Activated effector memory CD4-positive, alpha-beta T cell treated with Interleukin-2 at 50 U/mL for 16 hours (primary cell): ENCODE results near the gene CLDN6.
"Not testable (repeated sequence)": the region's sequence is repeated elsewhere in the genome, so short reads cannot be mapped to it uniquely, and the experiment has no call there.

ENCODE experiments used
- DNase-seq: peaks from one replicate; pipeline ENCODE4 v3.0.0-alpha.2; 2020

Gene CLDN6, protein sequence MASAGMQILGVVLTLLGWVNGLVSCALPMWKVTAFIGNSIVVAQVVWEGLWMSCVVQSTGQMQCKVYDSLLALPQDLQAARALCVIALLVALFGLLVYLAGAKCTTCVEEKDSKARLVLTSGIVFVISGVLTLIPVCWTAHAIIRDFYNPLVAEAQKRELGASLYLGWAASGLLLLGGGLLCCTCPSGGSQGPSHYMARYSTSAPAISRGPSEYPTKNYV

DNA sequence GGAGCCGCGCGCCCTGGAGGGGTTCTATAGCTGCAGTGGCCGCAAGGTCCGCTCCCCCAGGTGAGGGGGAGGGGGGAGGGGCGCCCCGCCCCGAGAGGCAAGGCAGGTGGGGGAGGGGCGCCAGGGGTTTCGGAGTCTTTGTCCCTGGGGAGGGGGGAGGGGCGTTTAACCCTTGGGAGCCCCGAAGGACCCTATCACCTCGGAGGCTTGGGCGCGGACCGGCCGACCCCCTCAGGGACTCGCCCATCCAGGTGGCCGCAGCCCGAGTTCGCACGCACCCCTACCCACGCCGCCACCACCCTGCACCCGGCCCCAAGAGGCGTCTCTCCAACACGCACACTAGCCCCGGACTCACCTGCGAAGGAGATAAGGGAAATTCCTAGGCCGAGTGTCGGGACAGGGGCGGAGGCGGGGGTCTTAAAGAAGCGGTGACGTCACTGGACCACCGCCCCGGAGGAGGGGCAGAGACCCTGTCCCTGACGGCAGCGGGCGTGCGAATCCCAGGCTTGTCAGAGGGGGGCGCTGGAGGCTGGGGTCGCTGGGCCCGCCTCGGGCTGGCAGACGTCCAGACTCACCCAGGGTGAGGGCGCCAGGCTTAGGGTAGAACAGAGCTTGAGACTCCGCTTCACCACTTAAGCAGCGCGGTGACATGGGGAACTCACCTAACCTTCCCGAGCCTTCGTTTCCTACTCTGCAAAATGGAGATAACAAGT is at the start of gene CLDN6:
Gene CLDN6 (minus strand): TSS at position 390 of the 713 bp plus-strand sequence. CDS start 2,162 bp downstream, outside the sequence.
- DNase-seq, result no peak

DNA sequence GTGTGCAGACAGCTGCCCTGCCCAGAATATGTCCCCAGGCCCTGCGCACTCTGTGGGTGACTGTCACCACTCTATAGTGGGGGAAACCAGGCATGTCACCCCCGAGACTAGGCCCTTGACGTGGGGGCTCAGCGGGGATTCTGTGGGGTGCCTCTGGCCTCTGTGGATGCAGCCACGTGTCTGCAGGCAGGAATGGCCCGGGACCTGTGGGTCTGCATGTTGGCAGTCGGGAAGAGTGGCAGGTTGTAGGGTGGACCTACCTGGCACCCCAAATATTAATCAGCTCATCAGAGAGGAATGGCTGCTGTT is 48.4 kb upstream of the CLDN6 start:
- DNase-seq, result no peak

DNA sequence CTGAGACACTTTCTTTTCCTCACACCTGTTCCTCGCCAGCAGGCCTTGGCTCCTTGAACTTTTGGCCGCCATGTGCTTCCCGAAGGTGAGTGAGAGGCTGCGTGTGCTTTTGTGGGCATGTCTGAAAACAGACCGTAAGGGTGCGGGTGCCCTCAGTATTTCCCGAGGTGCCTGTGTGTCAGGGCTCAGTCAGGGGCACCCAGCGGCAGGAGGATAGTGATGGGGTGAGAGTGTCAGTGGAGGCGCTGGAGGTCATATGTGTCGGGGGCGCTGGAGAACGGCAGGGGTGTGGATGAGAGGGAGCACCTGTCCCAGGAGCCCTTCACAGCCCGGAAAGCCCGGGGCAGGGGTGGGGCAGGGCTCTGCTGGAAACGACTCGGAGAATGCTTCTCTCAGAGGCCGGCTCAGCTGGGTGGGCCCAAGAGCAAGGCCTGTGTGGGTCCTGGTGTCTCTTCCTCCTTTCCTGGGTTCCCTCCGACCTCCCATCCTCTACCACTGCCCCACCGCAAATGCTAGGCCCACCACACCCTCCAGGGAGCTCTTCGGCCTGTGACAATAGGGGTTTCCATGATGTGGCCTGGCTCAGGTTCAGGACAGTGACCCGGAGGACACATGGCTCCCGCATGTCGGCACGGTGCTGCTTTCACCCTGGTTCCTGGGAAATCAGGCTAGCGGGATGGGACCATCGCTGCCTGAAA is 47.9 kb upstream of the CLDN6 start:
- no peak for DNase-seq

DNA sequence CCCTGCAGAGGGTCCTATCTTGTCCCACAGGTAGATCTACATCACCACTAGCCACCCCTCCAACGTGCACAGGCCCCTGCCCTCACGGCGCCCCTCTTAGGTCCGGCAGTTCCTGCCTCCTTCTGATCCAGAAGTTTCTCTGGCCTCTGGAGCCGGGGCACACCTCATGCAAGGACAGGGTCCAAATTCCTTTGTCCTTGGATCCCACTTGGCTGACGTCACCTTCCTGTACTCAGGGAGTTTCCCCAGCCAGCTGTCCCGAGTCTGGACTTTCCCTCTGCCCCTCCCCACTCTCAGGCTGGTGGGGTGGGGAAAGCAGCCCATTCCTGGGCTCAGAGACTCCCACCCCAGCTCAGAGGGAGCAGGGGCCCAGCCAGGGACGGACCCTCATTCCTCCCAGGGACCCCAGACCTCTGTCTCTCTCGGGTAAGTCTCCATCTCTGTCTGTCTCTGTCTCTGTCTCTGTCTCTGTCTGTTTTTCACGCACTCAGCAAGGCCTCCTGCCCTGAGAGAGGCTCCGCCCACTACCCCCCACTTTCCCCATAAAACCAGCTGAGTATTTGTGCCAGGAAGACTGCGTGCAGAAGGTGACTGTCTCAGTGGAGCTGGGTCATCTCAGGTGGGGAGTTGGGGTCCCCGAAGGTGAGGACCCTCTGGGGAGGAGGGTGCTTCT is 47.2 kb upstream of the CLDN6 start, which contains the start of gene IL32:
Gene IL32 (plus strand): TSS at position 572 of the 673 bp plus-strand sequence. CDS start 172 bp downstream, outside the sequence.
- peak; percentile 75 for DNase-seq

DNA sequence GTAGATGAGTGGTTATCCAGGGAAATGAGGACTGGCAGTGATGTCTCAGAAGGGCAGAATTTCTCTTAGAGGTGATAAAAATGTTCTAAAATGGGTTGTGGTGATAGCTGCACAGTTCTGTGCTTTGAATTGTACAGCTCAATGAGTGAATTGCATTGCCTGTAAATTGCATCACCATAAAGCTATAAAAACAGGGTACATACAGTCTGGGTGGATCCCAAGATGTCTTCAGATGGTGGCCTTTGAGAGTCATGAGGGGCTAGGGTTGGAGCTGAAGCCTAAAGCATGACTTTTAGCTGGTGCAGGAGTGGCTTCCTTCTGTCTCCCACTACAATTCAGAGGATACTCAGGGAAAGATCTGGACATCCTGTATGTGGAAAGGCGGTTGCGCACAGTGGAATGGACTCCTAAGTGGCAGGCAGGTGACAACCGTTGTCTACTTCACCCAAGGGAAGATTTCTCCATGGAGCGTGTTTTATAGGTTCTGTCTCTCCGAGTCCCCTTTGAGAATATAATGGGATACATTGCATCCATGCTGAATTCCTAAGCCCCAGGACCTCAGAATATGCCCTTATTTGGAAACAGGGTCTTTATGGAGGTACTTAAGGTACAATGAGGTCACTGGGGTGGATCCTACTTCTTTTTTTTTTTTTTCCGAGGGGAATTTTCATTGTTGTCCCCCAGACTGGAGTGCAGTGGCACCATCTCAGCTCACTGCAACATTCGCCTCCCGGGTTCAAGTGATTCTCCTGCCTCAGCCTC is 45.8 kb upstream of the CLDN6 start:
- no peak for DNase-seq

DNA sequence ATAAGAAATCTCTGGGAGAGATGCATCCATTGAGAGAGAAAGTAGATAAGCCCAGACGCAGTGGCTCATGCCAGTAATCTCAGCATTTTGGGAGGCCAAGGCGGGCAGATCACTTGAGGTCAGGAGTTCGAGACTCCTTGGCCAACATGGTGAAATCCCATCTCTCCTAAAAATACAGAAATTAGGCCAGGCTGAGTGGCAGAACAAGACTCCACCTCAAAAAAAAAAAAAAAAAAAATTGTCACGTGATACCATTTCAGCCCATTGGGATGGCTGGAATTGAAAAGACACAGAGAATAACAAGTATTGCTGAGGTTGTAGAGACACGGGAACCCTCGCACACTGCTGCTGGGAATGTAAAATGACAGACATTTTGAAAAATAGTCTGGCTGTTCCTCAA is 44.6 kb upstream of the CLDN6 start:
- no peak for DNase-seq

DNA sequence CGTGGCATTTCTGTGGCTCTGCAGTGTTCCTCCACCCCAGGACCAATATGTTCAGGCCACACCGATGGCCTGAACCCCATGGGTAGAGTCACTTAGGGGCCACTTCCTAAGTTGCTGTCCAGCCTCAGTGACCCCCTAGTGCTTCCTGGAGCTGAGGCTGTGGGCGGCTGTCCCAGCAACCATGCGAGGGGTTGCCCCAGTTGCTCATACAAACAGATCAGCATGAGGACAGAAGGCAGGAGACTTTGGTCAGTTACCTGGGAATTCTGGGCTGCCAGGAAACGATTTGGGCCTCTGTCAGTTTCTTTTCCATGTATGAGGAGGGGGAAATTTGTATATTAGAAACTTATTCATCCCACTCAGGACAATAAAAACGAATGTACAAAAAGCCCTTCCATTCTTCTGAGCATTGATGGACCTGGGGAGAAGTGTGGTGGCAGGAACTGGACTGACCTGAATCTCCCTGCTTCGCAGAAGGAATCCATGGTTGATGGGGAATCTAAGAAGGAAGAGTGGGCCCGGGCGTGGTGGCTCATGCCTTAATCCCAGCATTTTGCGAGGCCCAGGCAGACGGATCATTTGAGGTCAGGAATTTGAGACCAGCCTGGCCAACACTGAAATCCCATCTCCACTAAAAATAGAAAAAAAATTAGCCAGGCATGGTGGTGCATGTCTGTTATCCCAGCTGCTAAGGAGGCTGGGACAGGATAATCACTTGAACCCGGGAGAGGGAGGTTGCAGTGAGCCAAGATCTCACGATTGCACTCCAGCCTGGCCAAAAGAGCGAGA is 42.5 kb upstream of the CLDN6 start:
- no peak for DNase-seq

DNA sequence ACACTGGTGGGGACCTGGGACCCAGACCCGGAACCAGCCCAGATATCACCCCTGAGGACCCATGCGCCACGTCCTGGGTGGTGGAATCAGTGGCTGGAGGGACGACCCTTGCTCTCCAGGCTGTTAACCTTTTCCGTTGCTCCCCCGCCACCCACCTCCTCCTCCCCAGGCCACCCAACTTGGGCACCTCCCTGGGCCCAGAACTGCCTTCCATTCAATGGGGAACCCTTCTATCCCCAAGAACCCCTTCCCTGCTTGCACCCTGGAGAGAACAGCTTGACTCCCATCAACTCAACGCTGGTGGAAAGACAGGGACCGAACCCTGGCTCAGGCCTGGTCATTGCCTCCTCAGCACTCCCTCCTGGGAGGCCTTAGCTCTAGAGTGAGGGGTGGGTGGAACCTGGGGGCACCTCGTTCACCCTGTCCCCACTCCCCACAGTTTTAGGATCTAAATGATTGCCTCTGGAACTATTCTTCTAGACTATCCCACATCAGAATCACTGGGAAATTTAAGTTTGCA is 41.8 kb upstream of the CLDN6 start:
- DNase-seq, result no peak

DNA sequence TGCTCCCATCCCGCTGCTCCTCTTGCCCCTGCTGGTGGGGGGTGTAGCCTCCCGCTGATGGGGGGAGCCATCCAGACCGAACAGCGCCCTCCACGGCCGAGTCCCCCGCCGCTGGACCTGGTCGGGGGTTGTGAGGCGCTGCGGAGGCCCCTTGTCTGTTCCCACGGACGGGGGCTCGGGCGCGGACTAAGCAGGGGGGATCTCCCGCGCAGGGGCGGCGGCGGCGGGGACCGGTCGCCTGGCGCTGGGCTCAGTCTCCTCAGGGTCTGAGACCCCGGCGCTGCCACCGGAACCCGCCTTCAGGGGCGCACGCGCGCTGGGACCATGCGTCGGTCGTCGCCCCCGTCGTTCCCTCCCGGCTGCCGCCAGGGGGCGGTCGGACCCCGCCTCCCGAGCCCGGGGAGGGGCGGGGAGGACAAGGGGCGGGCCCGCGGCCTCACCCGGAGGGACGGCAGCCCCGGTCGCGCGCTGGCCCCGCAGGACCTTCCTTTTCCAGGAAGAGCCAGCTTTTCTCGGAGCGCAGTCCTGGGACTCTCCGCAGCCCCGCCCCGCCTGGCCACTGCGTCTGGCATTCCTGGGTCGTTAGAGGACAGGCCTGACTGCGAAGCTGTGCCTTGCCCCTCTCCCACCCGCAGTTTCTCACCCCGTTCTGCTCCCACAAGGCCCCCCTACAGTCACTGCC is 41.2 kb upstream of the CLDN6 start:
- DNase-seq, result peak; percentile 84

DNA sequence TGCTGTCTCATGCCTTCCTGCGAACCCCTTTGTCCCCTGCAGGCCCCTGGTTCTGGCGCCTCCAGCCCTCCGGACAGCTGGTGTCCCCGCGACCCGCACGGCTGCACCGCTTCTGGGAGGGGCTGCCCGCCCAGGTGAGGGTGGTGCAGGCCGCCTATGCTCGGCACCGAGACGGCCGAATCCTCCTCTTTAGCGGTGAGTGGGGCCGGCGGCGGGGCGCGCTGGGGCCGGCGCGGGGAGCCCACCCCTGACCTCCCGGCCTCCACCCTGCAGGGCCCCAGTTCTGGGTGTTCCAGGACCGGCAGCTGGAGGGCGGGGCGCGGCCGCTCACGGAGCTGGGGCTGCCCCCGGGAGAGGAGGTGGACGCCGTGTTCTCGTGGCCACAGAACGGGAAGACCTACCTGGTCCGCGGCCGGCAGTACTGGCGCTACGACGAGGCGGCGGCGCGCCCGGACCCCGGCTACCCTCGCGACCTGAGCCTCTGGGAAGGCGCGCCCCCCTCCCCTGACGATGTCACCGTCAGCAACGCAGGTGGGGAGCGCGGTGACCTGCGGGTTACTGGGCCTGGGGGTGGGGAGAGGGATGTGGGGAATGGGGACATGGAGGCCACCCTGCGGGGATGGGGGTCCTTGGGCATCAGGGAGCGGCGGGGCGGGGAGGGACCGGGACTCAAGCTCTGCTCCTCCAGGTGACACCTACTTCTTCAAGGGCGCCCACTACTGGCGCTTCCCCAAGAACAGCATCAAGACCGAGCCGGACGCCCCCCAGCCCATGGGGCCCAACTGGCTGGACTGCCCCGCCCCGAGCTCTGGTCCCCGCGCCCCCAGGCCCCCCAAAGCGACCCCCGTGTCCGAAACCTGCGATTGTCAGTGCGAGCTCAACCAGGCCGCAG is 40.4 kb upstream of the CLDN6 start:
- DNase-seq, result no peak

DNA sequence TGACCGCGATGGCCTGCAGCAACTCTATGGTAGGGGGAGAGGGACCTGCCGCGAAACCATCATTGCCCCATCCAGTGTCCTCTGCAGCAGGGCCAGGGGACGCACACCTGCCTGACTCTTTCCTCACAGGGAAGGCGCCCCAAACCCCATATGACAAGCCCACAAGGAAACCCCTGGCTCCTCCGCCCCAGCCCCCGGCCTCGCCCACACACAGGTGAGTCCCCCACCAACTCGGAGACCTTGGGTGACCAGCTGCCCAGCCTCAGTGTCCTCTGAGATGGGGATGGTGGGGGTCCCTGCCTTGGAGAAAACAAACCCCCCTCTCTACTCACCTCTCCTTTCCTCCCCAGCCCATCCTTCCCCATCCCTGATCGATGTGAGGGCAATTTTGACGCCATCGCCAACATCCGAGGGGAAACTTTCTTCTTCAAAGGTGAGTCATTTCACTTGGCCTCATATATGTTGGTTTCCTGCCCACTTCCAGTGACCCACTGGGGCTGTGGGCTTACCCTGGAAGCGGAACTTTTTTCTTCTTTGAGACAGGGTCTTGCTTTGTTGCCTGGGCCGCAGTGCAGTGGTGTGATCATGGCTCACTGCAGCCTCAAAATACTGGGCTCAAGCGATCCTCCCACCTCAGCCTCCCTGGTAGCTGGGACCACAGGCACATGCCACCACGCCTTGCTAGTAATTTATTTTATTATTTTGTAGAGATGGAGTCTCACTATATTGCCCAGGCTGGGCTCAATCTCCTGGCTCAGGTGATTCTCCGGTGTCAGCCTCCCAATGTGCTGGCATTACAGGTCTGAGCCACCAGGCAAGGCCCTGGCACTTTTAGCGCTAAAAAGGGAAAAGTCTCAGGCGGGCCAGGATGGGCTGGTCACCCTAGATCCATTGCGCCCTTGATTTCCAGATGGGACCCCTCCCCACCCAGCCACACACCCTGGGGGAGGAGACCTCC is 39.5 kb upstream of the CLDN6 start:
- no peak for DNase-seq

DNA sequence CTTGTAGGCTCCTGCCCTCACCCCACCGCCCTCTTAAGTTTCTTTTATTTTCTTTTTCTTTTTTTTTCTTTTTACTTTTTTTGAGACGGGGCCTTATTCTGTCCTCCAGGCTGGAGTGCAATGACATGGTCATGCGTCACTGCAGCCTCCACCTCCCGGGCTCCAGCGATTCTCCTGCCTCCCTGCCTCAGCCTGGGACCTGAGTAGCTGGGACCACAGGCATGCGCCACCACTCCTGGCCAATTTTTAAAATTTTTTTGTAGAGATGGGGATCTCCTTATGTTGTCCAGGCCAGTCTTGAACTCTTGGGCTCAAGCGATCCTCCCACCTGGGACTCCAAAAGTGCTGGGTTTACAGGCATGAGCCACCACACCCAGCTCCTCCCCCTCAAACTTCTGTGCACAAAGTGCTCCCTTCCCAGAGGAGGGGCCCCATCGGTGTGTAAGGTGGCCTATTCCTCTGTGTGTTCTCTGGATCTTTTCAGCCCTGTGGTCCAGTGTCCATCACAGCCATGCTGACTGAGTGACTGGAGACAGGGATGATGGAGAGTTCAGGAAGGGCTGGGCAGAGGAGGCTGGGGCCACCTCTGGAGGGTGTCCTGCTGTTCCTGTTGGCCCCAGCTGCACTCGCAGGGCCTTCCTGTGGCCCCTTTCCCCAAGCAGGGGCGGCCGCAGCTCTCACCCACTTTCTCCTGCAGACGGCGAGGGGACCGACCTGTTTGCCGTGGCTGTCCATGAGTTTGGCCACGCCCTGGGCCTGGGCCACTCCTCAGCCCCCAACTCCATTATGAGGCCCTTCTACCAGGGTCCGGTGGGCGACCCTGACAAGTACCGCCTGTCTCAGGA is 38.6 kb upstream of the CLDN6 start:
- no peak for DNase-seq

DNA sequence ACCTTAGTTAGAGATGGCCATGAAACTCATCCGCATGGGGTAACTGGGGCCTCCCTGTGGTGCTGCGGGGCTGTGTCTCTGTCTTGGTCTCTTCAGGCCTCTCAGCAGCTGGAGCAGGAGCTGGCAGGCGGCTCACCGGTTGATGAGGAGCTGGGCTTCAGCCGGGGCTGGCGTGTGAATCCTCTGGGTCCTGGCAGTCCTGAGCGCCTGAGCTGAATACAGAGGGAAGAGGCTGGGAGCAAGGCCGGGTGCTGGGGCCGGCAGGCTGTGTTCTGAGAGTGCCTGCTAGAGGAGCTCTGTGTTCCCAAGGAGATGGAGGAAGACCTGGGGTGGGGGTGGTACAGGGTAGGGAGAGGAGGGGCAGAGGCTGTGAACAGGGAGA is 37.7 kb upstream of the CLDN6 start:
- not testable (repeated sequence) for DNase-seq

DNA sequence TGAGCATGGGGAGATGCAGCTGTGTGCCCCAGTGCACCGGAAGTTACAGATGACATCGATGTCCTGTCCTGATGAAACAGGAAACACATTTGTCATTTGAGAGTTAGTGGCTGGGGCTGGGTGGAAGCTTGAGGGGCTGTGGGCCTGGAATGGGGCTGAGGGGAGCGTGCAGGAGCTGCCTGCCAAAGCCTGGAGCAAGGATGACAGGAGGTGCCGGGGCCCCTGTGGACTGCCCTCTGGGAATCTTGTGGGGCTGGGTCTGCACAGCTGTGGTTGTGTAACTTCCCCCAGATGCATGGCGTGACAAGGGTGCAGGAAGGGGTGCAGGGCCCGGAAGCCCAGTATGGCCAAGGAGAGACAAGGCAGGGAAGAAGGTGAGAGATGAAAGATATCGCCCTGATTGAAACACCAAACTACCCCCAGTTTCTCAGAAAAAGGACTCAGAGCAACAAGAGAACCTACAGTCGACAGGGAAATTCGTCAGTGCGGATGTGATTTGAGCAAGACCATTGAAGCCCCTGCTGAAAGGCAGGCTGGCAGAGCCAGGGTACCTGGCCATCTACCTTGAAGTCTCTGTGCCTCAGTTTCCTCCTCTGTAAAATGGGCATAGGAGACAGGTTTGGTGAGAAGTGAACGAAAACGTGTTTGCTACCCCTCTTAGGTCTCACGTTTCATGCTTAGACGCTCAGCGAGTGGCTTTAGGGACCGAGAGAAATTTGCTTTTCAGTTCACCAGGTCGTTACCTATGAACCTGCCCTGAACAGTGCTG is 37.2 kb upstream of the CLDN6 start:
- DNase-seq, result no peak

DNA sequence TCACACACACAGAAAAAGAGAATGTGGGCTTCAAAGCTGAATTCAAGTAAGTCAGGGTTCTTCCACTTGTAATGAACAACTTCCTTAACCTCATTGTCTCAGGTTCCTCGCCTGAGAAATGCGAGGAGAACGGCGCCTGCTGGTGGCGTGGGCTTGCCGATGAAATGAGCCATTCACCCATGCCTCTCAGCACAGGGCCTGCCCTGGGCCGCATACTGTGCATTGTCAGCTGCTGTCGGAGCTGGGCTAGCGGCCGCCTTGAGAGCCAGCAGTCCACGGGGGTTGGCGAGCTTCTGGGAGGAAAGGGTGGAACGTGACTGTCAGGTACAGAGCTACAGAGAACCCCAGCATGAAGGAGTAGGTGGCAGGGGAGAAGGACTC is 35.3 kb upstream of the CLDN6 start:
- not testable (repeated sequence) for DNase-seq

DNA sequence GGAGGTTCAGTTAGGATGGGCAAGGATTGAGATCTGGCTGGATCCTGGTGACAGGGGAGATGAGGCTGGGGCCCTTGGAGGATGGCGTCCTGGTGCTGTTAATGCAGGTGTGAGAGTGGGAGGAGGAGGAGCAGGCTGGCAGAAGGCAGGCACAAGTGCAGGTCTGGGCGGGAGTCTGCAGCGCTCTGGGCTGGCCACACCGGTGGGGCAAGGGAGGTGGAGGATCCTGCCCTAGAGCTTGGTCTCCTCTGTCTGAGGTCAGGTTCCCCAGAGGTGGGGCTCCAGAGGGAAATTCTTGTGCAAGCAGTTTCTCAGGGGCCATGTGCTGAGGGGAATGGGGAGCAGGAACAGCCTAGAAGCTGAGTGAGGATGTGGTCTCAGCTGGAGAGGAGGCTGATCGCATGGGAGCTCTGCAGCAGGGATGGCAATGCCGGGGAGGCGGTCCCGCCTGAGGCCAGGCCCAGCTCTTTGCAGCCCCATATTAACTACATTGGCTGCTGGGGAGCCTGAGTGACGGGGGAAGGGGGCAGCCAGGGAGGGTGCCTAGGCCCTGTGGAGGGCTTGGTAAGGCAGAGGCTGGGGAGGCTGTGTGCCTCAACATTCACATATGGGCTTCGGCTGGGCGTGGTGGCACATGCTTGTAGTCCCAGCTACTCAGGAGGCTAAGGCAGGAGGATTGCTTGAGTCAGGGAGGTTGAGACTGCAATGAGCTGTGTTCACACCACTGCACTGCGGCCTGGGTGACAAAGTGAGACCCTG is 34.8 kb upstream of the CLDN6 start:
- DNase-seq, result not testable (repeated sequence)
